ENCODE measurements around the gene TENT4A. TPM values are rescaled to one million over a fixed set of nuclear protein-coding genes. Genes with fewer than 3 reads are reported as not detected.
A peak's percentile ranks its signal among the peaks of the same experiment; 100 is the strongest.

Gene TENT4A
- total and polyA plus RNA-seq, 10 of the 15 experiments (the other 5 are each of a cell fraction or from before 2014, with no cell fraction given) = 1.4 to 30.6 (median 12.5) TPM

GRCh38 chr5:6737043-6737941, 24.1 kb downstream of the TENT4A start (continued):
- TF ChIP-seq MXI1 (IDR thresholded peaks at IDR 0.05; ENCODE audit: low read depth, low read length) (peak; percentile 80), BCL11A (IDR thresholded peaks at IDR 0.05; ENCODE audit: low read depth, low read length) (peak; percentile 80), ZNF592 (IDR thresholded peaks at IDR 0.05) (peak; percentile 78; the same call in 1 of the 2 replicates), POU2F2 (IDR thresholded peaks at IDR 0.05; ENCODE audit: borderline replicate concordance, low read depth, low read length) (peak; percentile 79; the same call in 2 of the 3 replicates), RUNX3 (IDR thresholded peaks at IDR 0.05; ENCODE audit: low read length) (peak; percentile 95), EZH2 (IDR thresholded peaks at IDR 0.05; ENCODE audit: borderline replicate concordance, control insufficient read depth, low read depth, low read length) (no peak), DPF2 (IDR thresholded peaks at IDR 0.05) (peak; percentile 88), CREB1 (IDR thresholded peaks at IDR 0.05; ENCODE audit: low read depth) (peak; percentile 98), CEBPZ (IDR thresholded peaks at IDR 0.05; ENCODE audit: low read depth, low read length) (no peak), CTCF (IDR thresholded peaks at IDR 0.05 in 2 of 3, conservative IDR thresholded peaks at IDR 0.05 in 1 of 3; ENCODE audit: control insufficient read depth in 2 of 3, extremely low read depth in 1 of 3, insufficient read depth in 1 of 3, low read depth in 3 of 3, low read length in 3 of 3) (no peak), TCF12 (IDR thresholded peaks at IDR 0.05; ENCODE audit: low read depth, low read length) (peak; percentile 88; the same call in 1 of the 2 replicates), NR2C1 (IDR thresholded peaks at IDR 0.05) (no peak), SIX5 (IDR thresholded peaks at IDR 0.05; ENCODE audit: low read depth, low read length, severe bottlenecking) (no peak), MAX (IDR thresholded peaks at IDR 0.05; ENCODE audit: low read depth, low read length) (no peak), CBX5 (IDR thresholded peaks at IDR 0.05; ENCODE audit: low read depth) (peak; percentile 93), NKRF (conservative IDR thresholded peaks at IDR 0.05) (peak; percentile 68)
